ENCODE results near the gene RIMS3.

Gene RIMS3

GRCh38 chr1:40648200-40648599 lies 17.3 kb downstream of the RIMS3 start:
- peaks cover 11% of the 10 kb centered on the region; the same call in 1 of the 2 replicates for H3K36me3 ChIP-seq (ENCODE audit: insufficient read depth, low read length)
- peak overlapping the region; percentile 73 for H3K4me2 ChIP-seq (ENCODE audit: low read depth, low read length, poor library complexity, severe bottlenecking)
- peaks cover 9% of the 10 kb centered on the region; the same call in 1 of the 2 replicates for H3K79me2 ChIP-seq (ENCODE audit: insufficient read depth, low read length)
- H4K20me1 ChIP-seq (ENCODE audit: insufficient read depth, low read length, poor library complexity, severe bottlenecking), result peaks cover 11% of the 10 kb centered on the region
- peaks cover 47% of the 10 kb centered on the region for H3K4me1 ChIP-seq (ENCODE audit: insufficient read depth, low read length, poor library complexity, severe bottlenecking)
- peak overlapping the region; percentile 44 for H3K4me3 ChIP-seq (ENCODE audit: low read length, poor library complexity, severe bottlenecking)
- H3F3A ChIP-seq (ENCODE audit: low read depth), result no peaks in the 10 kb centered on the region
- H3K9me3 ChIP-seq (ENCODE audit: insufficient read depth, low read depth, low read length), result no peaks in the 10 kb centered on the region
- H3K27me3 ChIP-seq (ENCODE audit: insufficient read depth, low read length, poor library complexity, severe bottlenecking), result no peaks in the 10 kb centered on the region
- H3K9ac ChIP-seq (ENCODE audit: low read depth, low read length, poor library complexity, severe bottlenecking), result peak overlapping the region; percentile 51
- H2AFZ ChIP-seq (ENCODE audit: low read length), result no peak overlapping the region
- TF ChIP-seq EZH2phosphoT487 (IDR thresholded peaks at IDR 0.05; ENCODE audit: borderline replicate concordance), result no peak
- no peak for TF ChIP-seq CTCF (conservative IDR thresholded peaks at IDR 0.05; ENCODE audit: low read length)
- no peaks in the 10 kb centered on the region for H3K9me2 ChIP-seq (replicated peaks; ENCODE audit: low read depth, low read length)

GRCh38 chr1:40646315-40646714 lies 19.2 kb downstream of the RIMS3 start:
- TF ChIP-seq CTCF (conservative IDR thresholded peaks at IDR 0.05; ENCODE audit: low read length), result no peak
- TF ChIP-seq EZH2phosphoT487 (IDR thresholded peaks at IDR 0.05; ENCODE audit: borderline replicate concordance), result no peak
- H3K9me2 ChIP-seq (replicated peaks; ENCODE audit: low read depth, low read length), result no peaks in the 10 kb centered on the region
- H3K79me2 ChIP-seq (ENCODE audit: insufficient read depth, low read length), result peaks cover 9% of the 10 kb centered on the region; the same call in 1 of the 2 replicates
- H3K4me3 ChIP-seq (ENCODE audit: low read length, poor library complexity, severe bottlenecking), result no peak overlapping the region
- H3K4me2 ChIP-seq (ENCODE audit: low read depth, low read length, poor library complexity, severe bottlenecking), result no peak overlapping the region
- no peaks in the 10 kb centered on the region for H3K27me3 ChIP-seq (ENCODE audit: insufficient read depth, low read length, poor library complexity, severe bottlenecking)
- H3F3A ChIP-seq (ENCODE audit: low read depth), result no peaks in the 10 kb centered on the region
- H3K9ac ChIP-seq (ENCODE audit: low read depth, low read length, poor library complexity, severe bottlenecking), result no peak overlapping the region
- peaks cover 13% of the 10 kb centered on the region; the same call in 1 of the 2 replicates for H3K36me3 ChIP-seq (ENCODE audit: insufficient read depth, low read length)
- peaks cover 47% of the 10 kb centered on the region for H3K4me1 ChIP-seq (ENCODE audit: insufficient read depth, low read length, poor library complexity, severe bottlenecking)
- H4K20me1 ChIP-seq (ENCODE audit: insufficient read depth, low read length, poor library complexity, severe bottlenecking), result peaks cover 11% of the 10 kb centered on the region
- no peaks in the 10 kb centered on the region for H3K9me3 ChIP-seq (ENCODE audit: insufficient read depth, low read depth, low read length)
- H2AFZ ChIP-seq (ENCODE audit: low read length), result no peak overlapping the region

- Histone ChIP-seq H3K9me3 (ENCODE audit: insufficient read depth, low read depth, low read length) (no peaks in the 10 kb centered on the region), H3K9me2 (replicated peaks; ENCODE audit: low read depth, low read length) (no peaks in the 10 kb centered on the region), H4K20me1 (ENCODE audit: insufficient read depth, low read length, poor library complexity, severe bottlenecking) (peaks cover 11% of the 10 kb centered on the region), H3K9ac (ENCODE audit: low read depth, low read length, poor library complexity, severe bottlenecking) (no peak overlapping the region), H3K4me3 (ENCODE audit: low read length, poor library complexity, severe bottlenecking) (no peak overlapping the region), H3K27me3 (ENCODE audit: insufficient read depth, low read length, poor library complexity, severe bottlenecking) (no peaks in the 10 kb centered on the region), H3K4me2 (ENCODE audit: low read depth, low read length, poor library complexity, severe bottlenecking) (no peak overlapping the region), H2AFZ (ENCODE audit: low read length) (no peak overlapping the region), H3K4me1 (ENCODE audit: insufficient read depth, low read length, poor library complexity, severe bottlenecking) (peaks cover 44% of the 10 kb centered on the region), H3K79me2 (ENCODE audit: insufficient read depth, low read length) (peaks cover 9% of the 10 kb centered on the region; the same call in 1 of the 2 replicates), H3K36me3 (ENCODE audit: insufficient read depth, low read length) (peaks cover 25% of the 10 kb centered on the region; the same call in 1 of the 2 replicates), H3F3A (ENCODE audit: low read depth) (no peaks in the 10 kb centered on the region)
- TF ChIP-seq EZH2phosphoT487 (IDR thresholded peaks at IDR 0.05; ENCODE audit: borderline replicate concordance), result no peak
- TF ChIP-seq CTCF (conservative IDR thresholded peaks at IDR 0.05; ENCODE audit: low read length), result no peak
These were observed 20.3 kb downstream of the RIMS3 start for GRCh38 chr1:40645118-40645680.
